GM12878 (cell line): ENCODE measurements around the gene TRPM5. TPM values are rescaled to one million over a fixed set of nuclear protein-coding genes. Genes with fewer than 3 reads are reported as not detected.

ENCODE experiments used
- ATAC-seq: fragments of 200-7000 bp; cut with Tn5 transposase; 3 replicates; pipeline ENCODE4 v1.9.1; 2020; ENCODE audit warnings: mild to moderate bottlenecking, moderate library complexity
- BruUV-seq: library from RNA; stranded (reverse); fragments of 400-500 nt; replicated peaks from 2 replicates; lab custom pipeline; 2021; lab: Mats Ljungman, UMichigan
- CTCF ChIA-PET: fragments of 300-600 bp; sonication (Branson Sonifier 250); formaldehyde crosslinking; extraction: SDS; loops from one replicate; lab custom pipeline; 2021; ENCODE audit warnings: inconsistent platforms; lab: Yijun Ruan, JAX
- POLR2A ChIA-PET: fragments of 350-600 bp; formaldehyde crosslinking; extraction: SDS; loops from one replicate; lab custom pipeline; 2021; ENCODE audit warnings: inconsistent platforms; lab: Charles Lee
- RAD21 ChIA-PET: fragments of 300-600 bp; sonication (Branson Sonifier 250); formaldehyde crosslinking; loops from one replicate; lab custom pipeline; 2023; ENCODE audit warnings: antibody characterized with exemption; ENCODE audit not compliant: unreplicated experiment; lab: Charles Lee
- SMC1A ChIA-PET: fragments of 300-600 bp; sonication (Branson Sonifier 250); formaldehyde crosslinking; loops from one replicate; lab custom pipeline; 2023; ENCODE audit not compliant: unreplicated experiment, uncharacterized antibody; lab: Charles Lee
- DNase-seq: peaks from one replicate; pipeline ENCODE4 v3.0.0-alpha.2; 2011; ENCODE audit warnings: low read depth, low spot score
- FAIRE-seq: peaks from 3 replicates; lab custom pipeline; 2011; peaks lifted over from hg19 to GRCh38; lab: Jason Lieb, UNC
- H2AFZ ChIP-seq: 2 replicates; pipeline ENCODE4 v1.6.0; 2011; ENCODE audit warnings: low read depth, low read length, control low read depth; ENCODE audit not compliant: control insufficient read depth
- H3K27ac ChIP-seq: 2 replicates; pipeline ENCODE4 v1.5.1; 2011; ENCODE audit warnings: control low read depth; ENCODE audit not compliant: control insufficient read depth, insufficient read depth
- H3K27me3 ChIP-seq, 2 experiments: replicated peaks in 1 of 2; 2 replicates each; pipeline versions ENCODE4 v1.6.0 to v1.6.1; 2011; ENCODE audit warnings: low read length in 1 of 2; ENCODE audit not compliant: control insufficient read depth in 2 of 2, insufficient read depth in 2 of 2
- H3K36me3 ChIP-seq, 2 experiments: 2 replicates each; pipeline ENCODE4 v1.5.1; 2011; ENCODE audit warnings: low read length in 1 of 2; ENCODE audit not compliant: control insufficient read depth in 2 of 2, insufficient read depth in 2 of 2
- H3K4me1 ChIP-seq: 2 replicates; pipeline ENCODE4 v1.6.1; 2011; ENCODE audit warnings: mild to moderate bottlenecking, low read length, moderate library complexity, mixed read lengths; ENCODE audit not compliant: control insufficient read depth, insufficient read depth
- H3K4me2 ChIP-seq: 2 replicates; pipeline ENCODE4 v1.6.0; 2011; ENCODE audit warnings: control low read depth; ENCODE audit not compliant: control insufficient read depth, insufficient read depth
- H3K4me3 ChIP-seq: fragments of 200-600 bp; sonication (generic); 2 replicates; pipeline ENCODE4 v1.5.1; 2016
- H3K79me2 ChIP-seq: 2 replicates; pipeline ENCODE4 v1.6.0; 2011; ENCODE audit warnings: low read length; ENCODE audit not compliant: control insufficient read depth, insufficient read depth
- H3K9ac ChIP-seq: 2 replicates; pipeline ENCODE4 v1.8.0; 2011; ENCODE audit warnings: low read length, control low read depth, mixed read lengths; ENCODE audit not compliant: control insufficient read depth, insufficient read depth
- H3K9me3 ChIP-seq: replicated peaks from 3 replicates; pipeline ENCODE4 v1.5.1; 2011; ENCODE audit warnings: mild to moderate bottlenecking, low read length; ENCODE audit not compliant: control insufficient read depth, insufficient read depth
- H4K20me1 ChIP-seq: 2 replicates; pipeline ENCODE4 v1.6.0; 2011; ENCODE audit not compliant: control insufficient read depth, insufficient read depth
- BACH1 ChIP-seq: fragments of 450-650 bp; IDR thresholded peaks from 2 replicates; pipeline ENCODE4 v1.6.1; 2017; ENCODE audit warnings: mild to moderate bottlenecking, borderline replicate concordance
- CHD4 ChIP-seq: fragments of 200-600 bp; sonication (generic); IDR thresholded peaks from 2 replicates; pipeline ENCODE4 v1.6.1; 2016; ENCODE audit warnings: mild to moderate bottlenecking
- E4F1 ChIP-seq: fragments of 450-650 bp; IDR thresholded peaks from 2 replicates; pipeline ENCODE4 v1.6.1; 2018; ENCODE audit warnings: borderline replicate concordance, mild to moderate bottlenecking; ENCODE audit not compliant: partially characterized antibody
- HDAC6 ChIP-seq: fragments of 200-600 bp; sonication (generic); IDR thresholded peaks from one replicate; pipeline ENCODE4 v1.8.0; 2017; ENCODE audit warnings: antibody characterized with exemption; ENCODE audit not compliant: unreplicated experiment
- MAX ChIP-seq: IDR thresholded peaks from 2 replicates; pipeline ENCODE4 v1.6.1; 2012; ENCODE audit warnings: low read depth, low read length, improper control_type of control experiment
- NFXL1 ChIP-seq: fragments of 450-650 bp; IDR thresholded peaks from 2 replicates; pipeline ENCODE4 v1.6.1; 2017; ENCODE audit warnings: antibody characterized with exemption, mild to moderate bottlenecking, borderline replicate concordance
- RFX5 ChIP-seq: IDR thresholded peaks from 2 replicates; pipeline ENCODE4 v1.6.1; 2011; ENCODE audit warnings: low read depth, low read length, improper control_type of control experiment
- SUPT20H ChIP-seq: IDR thresholded peaks from 2 replicates; pipeline ENCODE4 v1.6.1; 2011; ENCODE audit warnings: low read depth, mild to moderate bottlenecking, low read length, moderate library complexity, borderline replicate concordance; ENCODE audit not compliant: control insufficient read depth
- WGBS: methylation state at CpG from one replicate; pipeline ENCODE4 v1.1.6; 2016; ENCODE audit warnings: low lambda C conversion rate; ENCODE audit not compliant: insufficient replicate concordance, insufficient coverage; ENCODE audit errors: missing lambda C conversion rate; 5-methylcytosine and 5-hydroxymethylcytosine counted together
- in situ Hi-C: fragments of 300-500 bp; cut with MboI; formaldehyde crosslinking; loops from 9 replicates; pipeline ENCODE4 v1.14.3; 2018; ENCODE audit warnings: mixed read lengths
- intact Hi-C: fragments of 100-400 bp; cut with micrococcal nuclease; formaldehyde crosslinking; loops from one replicate; pipeline ENCODE4 v1.14.2; 2022; ENCODE audit not compliant: unreplicated experiment
- polyA plus RNA-seq, 11 experiments: library from polyadenylated mRNA; depleted of rRNA in 4 of 11; unstranded in 6 of 11; stranded (reverse) in 5 of 11; fragments of >200 nt; fragmentation: Nextera tagmentation in 4 of 11; fragmentation: Illumina TruSeq in 1 of 11; extraction: Ambion mirVana in 4 of 11; extraction: Trizol in 1 of 11; gene quantifications; 1 replicate in 1 of 11; 2 replicates in 10 of 11; pipeline versions ENCODE4 v1.2.1 to v1.2.3, GENCODE V29; 2011 to 2016; ENCODE audit warnings: inconsistent platforms in 2 of 11, missing spikeins in 2 of 11, low read depth in 1 of 11
- total RNA-seq, 4 experiments: library from RNA; depleted of rRNA in 3 of 4; stranded (reverse); fragments of >200 nt in 3 of 4; fragmentation: Illumina TruSeq in 1 of 4; extraction: Trizol in 1 of 4; gene quantifications; 2 replicates each; pipeline versions ENCODE4 v1.2.1 to v1.2.3, GENCODE V29; 2013 to 2021
- TF ChIP-seq, protein P1 (sequence below): fragments of 450-650 bp; IDR thresholded peaks from 2 replicates; pipeline ENCODE4 v1.6.1; 2016; ENCODE audit warnings: mild to moderate bottlenecking
- TF ChIP-seq, protein P2 (sequence below): fragments of 150-350 bp; IDR thresholded peaks from 2 replicates; pipeline ENCODE4 v1.6.1; 2016; ENCODE audit warnings: low read depth, low read length

The TRPM5 gene
- total and polyA plus RNA-seq, 10 of the 15 experiments (the other 5 are each of a cell fraction or from before 2014, with no cell fraction given) = not detected

DNA sequence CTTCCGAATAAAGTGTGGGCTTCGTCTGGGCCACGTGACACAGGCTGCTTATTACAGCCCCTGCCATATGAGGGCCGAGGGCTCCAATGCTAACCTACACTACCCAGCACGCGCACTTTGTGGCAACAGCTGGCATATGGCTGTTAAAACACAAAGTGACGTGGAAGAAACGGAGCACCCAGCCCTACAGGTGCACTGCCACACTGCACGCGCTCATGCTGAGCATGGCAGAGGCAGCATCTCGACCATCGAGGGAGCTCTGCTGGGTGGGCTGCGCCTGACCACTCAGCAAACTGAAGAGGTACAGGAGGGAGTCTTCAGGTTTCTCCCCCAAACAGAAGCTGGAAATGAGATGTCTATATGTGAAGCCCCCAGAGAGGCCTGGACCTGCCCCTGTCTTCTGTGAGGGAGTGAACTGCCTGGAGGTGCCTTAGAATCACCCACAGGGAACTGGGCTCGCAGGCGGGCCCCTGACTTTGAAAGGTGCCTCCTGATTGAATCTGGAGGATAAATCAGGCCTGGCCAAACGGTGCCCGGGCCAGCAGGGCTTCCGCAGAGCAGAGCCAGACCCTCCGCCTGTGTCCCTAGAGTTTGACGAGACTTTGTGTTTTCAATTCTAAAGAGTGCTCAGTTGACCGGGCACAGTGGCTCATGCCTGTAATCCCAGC is 25.5 kb downstream of the TRPM5 start:
- no peak for ATAC-seq
- ChIA-PET RAD21 (interaction anchor here (0.7 to 7.3 kb wide), 7 partner anchors 18 to 220 kb away, joined by 3 to 187 read pairs (median 5); partner anchors contain the start of genes C11orf21, TSPAN32 and TSSC4), CTCF (interaction anchor here (0.8 to 9.5 kb wide), 10 partner anchors 10 to 469 kb away, joined by 3 to 271 read pairs (median 6); partner anchors contain the start of genes C11orf21, TSPAN32 and TSSC4), SMC1A (interaction anchor here (0.9 to 3.4 kb wide), 3 partner anchors 110 to 220 kb away, joined by 3 to 60 read pairs (median 4); no protein-coding TSS in a partner anchor), POLR2A (no interaction called here)
- H3K36me3 ChIP-seq = no peaks in the 10 kb centered on the region
- intact Hi-C loops (loop anchor here (1.0 kb wide), 1 partner anchor 114 kb away; no protein-coding TSS in a partner anchor), in situ Hi-C loops (loop anchor here (5.0 kb wide), 2 partner anchors 107 to 217 kb away; no protein-coding TSS in a partner anchor)
- BruUV-seq = no TSS peak
- no peak overlapping the region for H3K9ac ChIP-seq
- no peaks in the 10 kb centered on the region for H3K27me3 ChIP-seq
- H3K4me1 ChIP-seq = no peaks in the 10 kb centered on the region
- DNase-seq = no peak
- H3K4me2 ChIP-seq = no peak overlapping the region
- no peaks in the 10 kb centered on the region for H4K20me1 ChIP-seq
- no peaks in the 10 kb centered on the region for H3K79me2 ChIP-seq
- no peak overlapping the region for H2AFZ ChIP-seq
- no peaks in the 10 kb centered on the region for H3K9me3 ChIP-seq
- no peak overlapping the region for H3K27ac ChIP-seq
- H3K4me3 ChIP-seq = no peak overlapping the region
- no peak for FAIRE-seq
- 51% methylated on average over 21 of the region's 21 CpGs for WGBS
- TF ChIP-seq CHD4 (no peak), NFXL1 (no peak), BACH1 (no peak), E4F1 (no peak), HDAC6 (no peak), SUPT20H (no peak), RFX5 (no peak), MAX (no peak)
- TF ChIP-seq, protein P1, sequence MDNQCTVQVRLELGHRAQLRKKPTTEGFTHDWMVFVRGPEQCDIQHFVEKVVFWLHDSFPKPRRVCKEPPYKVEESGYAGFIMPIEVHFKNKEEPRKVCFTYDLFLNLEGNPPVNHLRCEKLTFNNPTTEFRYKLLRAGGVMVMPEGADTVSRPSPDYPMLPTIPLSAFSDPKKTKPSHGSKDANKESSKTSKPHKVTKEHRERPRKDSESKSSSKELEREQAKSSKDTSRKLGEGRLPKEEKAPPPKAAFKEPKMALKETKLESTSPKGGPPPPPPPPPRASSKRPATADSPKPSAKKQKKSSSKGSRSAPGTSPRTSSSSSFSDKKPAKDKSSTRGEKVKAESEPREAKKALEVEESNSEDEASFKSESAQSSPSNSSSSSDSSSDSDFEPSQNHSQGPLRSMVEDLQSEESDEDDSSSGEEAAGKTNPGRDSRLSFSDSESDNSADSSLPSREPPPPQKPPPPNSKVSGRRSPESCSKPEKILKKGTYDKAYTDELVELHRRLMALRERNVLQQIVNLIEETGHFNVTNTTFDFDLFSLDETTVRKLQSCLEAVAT = no peak
- TF ChIP-seq, protein P2, sequence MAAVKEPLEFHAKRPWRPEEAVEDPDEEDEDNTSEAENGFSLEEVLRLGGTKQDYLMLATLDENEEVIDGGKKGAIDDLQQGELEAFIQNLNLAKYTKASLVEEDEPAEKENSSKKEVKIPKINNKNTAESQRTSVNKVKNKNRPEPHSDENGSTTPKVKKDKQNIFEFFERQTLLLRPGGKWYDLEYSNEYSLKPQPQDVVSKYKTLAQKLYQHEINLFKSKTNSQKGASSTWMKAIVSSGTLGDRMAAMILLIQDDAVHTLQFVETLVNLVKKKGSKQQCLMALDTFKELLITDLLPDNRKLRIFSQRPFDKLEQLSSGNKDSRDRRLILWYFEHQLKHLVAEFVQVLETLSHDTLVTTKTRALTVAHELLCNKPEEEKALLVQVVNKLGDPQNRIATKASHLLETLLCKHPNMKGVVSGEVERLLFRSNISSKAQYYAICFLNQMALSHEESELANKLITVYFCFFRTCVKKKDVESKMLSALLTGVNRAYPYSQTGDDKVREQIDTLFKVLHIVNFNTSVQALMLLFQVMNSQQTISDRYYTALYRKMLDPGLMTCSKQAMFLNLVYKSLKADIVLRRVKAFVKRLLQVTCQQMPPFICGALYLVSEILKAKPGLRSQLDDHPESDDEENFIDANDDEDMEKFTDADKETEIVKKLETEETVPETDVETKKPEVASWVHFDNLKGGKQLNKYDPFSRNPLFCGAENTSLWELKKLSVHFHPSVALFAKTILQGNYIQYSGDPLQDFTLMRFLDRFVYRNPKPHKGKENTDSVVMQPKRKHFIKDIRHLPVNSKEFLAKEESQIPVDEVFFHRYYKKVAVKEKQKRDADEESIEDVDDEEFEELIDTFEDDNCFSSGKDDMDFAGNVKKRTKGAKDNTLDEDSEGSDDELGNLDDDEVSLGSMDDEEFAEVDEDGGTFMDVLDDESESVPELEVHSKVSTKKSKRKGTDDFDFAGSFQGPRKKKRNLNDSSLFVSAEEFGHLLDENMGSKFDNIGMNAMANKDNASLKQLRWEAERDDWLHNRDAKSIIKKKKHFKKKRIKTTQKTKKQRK = no peak
